ENCODE measurements around the gene GLI3.

Gene GLI3

GRCh38 chr7:42099470-42100155 is 137.4 kb downstream of the GLI3 start:
- no peak for DNase-seq

- DNase-seq = no peak
Observed at GRCh38 chr7:42099066-42099465, 137.9 kb downstream of the GLI3 start.

- no peak for DNase-seq
Observed at GRCh38 chr7:42097752-42098151, 139.3 kb downstream of the GLI3 start.

- DNase-seq = no peak
Observed at GRCh38 chr7:42096681-42097561, 140.1 kb downstream of the GLI3 start.

- DNase-seq = no peak
Observed at GRCh38 chr7:42096268-42096667, 140.7 kb downstream of the GLI3 start.

- no peak for DNase-seq
Observed at GRCh38 chr7:42095791-42096190, 141.2 kb downstream of the GLI3 start.

GRCh38 chr7:42093349-42093905 is 143.6 kb downstream of the GLI3 start:
- no peak for DNase-seq

- no peak for DNase-seq
Observed at GRCh38 chr7:42091461-42092291, 145.3 kb downstream of the GLI3 start.

GRCh38 chr7:42090806-42091205 is 146.2 kb downstream of the GLI3 start:
- DNase-seq = no peak

- DNase-seq = no peak
Observed at GRCh38 chr7:42090056-42090455, 147.0 kb downstream of the GLI3 start.

- DNase-seq = no peak
Observed at GRCh38 chr7:42087616-42088015, 149.4 kb downstream of the GLI3 start.

GRCh38 chr7:42085531-42085930 is 151.5 kb downstream of the GLI3 start:
- no peak for DNase-seq

- DNase-seq = no peak
Observed at GRCh38 chr7:42084263-42084662, 152.7 kb downstream of the GLI3 start.

- DNase-seq = no peak
Observed at GRCh38 chr7:42083284-42083683, 153.7 kb downstream of the GLI3 start.

- DNase-seq = no peak
Observed at GRCh38 chr7:42082144-42082543, 154.9 kb downstream of the GLI3 start.

GRCh38 chr7:42081671-42082070 is 155.3 kb downstream of the GLI3 start:
- no peak for DNase-seq

- no peak for DNase-seq
Observed at GRCh38 chr7:42080841-42081586, 156.0 kb downstream of the GLI3 start.

GRCh38 chr7:42077271-42078135 is 159.5 kb downstream of the GLI3 start:
- no peak for DNase-seq

GRCh38 chr7:42076870-42077269 is 160.1 kb downstream of the GLI3 start:
- no peak for DNase-seq

GRCh38 chr7:42075418-42075817 is 161.6 kb downstream of the GLI3 start:
- DNase-seq = no peak

- no peak for DNase-seq
Observed at GRCh38 chr7:42074076-42074475, 162.9 kb downstream of the GLI3 start.
